ENCODE results near the gene MED26. TPM values are rescaled to one million over a fixed set of nuclear protein-coding genes. Genes with fewer than 3 reads are reported as not detected.
A peak's percentile ranks its signal among the peaks of the same experiment; 100 is the strongest.

The MED26 gene
- total and polyA plus RNA-seq, 10 of the 15 experiments (the other 5 are each of a cell fraction or from before 2014, with no cell fraction given): 1.1 to 21.4 (median 9.7) TPM

- TF ChIP-seq MYC (IDR thresholded peaks at IDR 0.05; ENCODE audit: insufficient read depth, insufficient read length, insufficient replicate concordance, low read length, severe bottlenecking) (peak; percentile 16), TCF12 (IDR thresholded peaks at IDR 0.05; ENCODE audit: low read depth, low read length) (0 out of 2 replicates have a peak, but pooled peaks have one; percentile 34), SMARCA5 (IDR thresholded peaks at IDR 0.05) (no peak; the same call in 1 of the 2 replicates), SIN3A (IDR thresholded peaks at IDR 0.05; ENCODE audit: low read depth, low read length) (no peak)
Measured at GRCh38 chr19:16588824-16589577, 39.0 kb downstream of the MED26 start (continued).

- ChIA-PET POLR2A (interaction anchor here (0.5 to 13.1 kb wide), 17 partner anchors 8 to 372 kb away, joined by 3 to 220 read pairs (median 4); partner anchors contain the start of genes CHERP, MED26, NWD1 and SLC35E1), CTCF (interaction anchor here (0.6 to 9.8 kb wide), 13 partner anchors 12 to 444 kb away, joined by 3 to 83 read pairs (median 4); partner anchors contain the start of gene MED26), SMC1A (ENCODE audit: uncharacterized antibody, unreplicated experiment) (interaction anchor here (0.7 to 10.9 kb wide), 20 partner anchors 8 to 146 kb away, joined by 3 to 164 read pairs (median 4); partner anchors contain the start of genes MED26, SLC35E1, SMIM7 and TMEM38A), RAD21 (ENCODE audit: unreplicated experiment) (interaction anchor here (0.6 to 11.3 kb wide), 25 partner anchors 11 to 537 kb away, joined by 3 to 169 read pairs (median 6); partner anchors contain the start of genes C19orf44, CALR3, CHERP and MED26)
- Histone ChIP-seq H3K9me3 (replicated peaks; ENCODE audit: control insufficient read depth, insufficient read depth, low read length) (no peaks in the 10 kb centered on the region), H3K27me3 (replicated peaks in 1 of 2; ENCODE audit: control insufficient read depth in 2 of 2, insufficient read depth in 2 of 2, low read length in 1 of 2) (no peaks in the 10 kb centered on the region), H4K20me1 (ENCODE audit: control insufficient read depth, insufficient read depth) (no peaks in the 10 kb centered on the region; the same call in 1 of the 2 replicates), H2AFZ (ENCODE audit: control insufficient read depth, low read depth, low read length) (no peak overlapping the region), H3K4me3 (peak overlapping the region; percentile 72), H3K9ac (ENCODE audit: control insufficient read depth, insufficient read depth, low read length) (peak overlapping the region; percentile 99), H3K4me2 (ENCODE audit: control insufficient read depth, insufficient read depth) (peak overlapping the region; percentile 100), H3K27ac (ENCODE audit: control insufficient read depth, insufficient read depth) (peak overlapping the region; percentile 99), H3K79me2 (ENCODE audit: control insufficient read depth, insufficient read depth, low read length) (peaks cover 96% of the 10 kb centered on the region), H3K4me1 (ENCODE audit: control insufficient read depth, insufficient read depth, low read length) (peaks cover 69% of the 10 kb centered on the region), H3K36me3 (ENCODE audit: control insufficient read depth in 2 of 2, insufficient read depth in 2 of 2, low read length in 1 of 2) (peaks cover 3 to 4% of the 10 kb centered on the region in 2 experiments; a peak in 2 of 4 replicates)
- ATAC-seq (peak; percentile 63), FAIRE-seq (peak; percentile 91), DNase-seq (ENCODE audit: low read depth, low spot score) (peak; percentile 90)
- intact Hi-C loops (cut with micrococcal nuclease; ENCODE audit: unreplicated experiment): loop anchor here (1.0 to 5.0 kb wide), 5 partner anchors 41 to 511 kb away; partner anchors contain the start of genes CHERP, HSH2D, MED26 and SMIM7
- BruUV-seq (replicated peaks): TSS peak; percentile 60
- in situ Hi-C loops (cut with MboI): loop anchor here (5.0 to 25.0 kb wide), 2 partner anchors 39 to 2001 kb away; partner anchors contain the start of genes CLEC17A and MED26
- 2% methylated on average over 26 of the region's 26 CpGs for WGBS (ENCODE audit: insufficient coverage, insufficient replicate concordance, low lambda C conversion rate, missing lambda C conversion rate)
- no peak for TF ChIP-seq RELA (IDR thresholded peaks at IDR 0.05; ENCODE audit: borderline replicate concordance, partially characterized antibody)
- TF ChIP-seq SREBF2 (IDR thresholded peaks at IDR 0.05; ENCODE audit: low read length): no peak
- no peak for TF ChIP-seq SKIL (IDR thresholded peaks at IDR 0.05; ENCODE audit: low read depth, poor library complexity, severe bottlenecking)
- TF ChIP-seq NRF1 (conservative IDR thresholded peaks at IDR 0.05; ENCODE audit: low read depth, low read length): no peak; the same call in 1 of the 2 replicates
- peak; percentile 67; the same call in 1 of the 2 replicates for TF ChIP-seq ATF7 (IDR thresholded peaks at IDR 0.05; ENCODE audit: low read depth)
- TF ChIP-seq MXI1 (IDR thresholded peaks at IDR 0.05; ENCODE audit: low read depth, low read length): peak; percentile 98
- TF ChIP-seq, protein P1, sequence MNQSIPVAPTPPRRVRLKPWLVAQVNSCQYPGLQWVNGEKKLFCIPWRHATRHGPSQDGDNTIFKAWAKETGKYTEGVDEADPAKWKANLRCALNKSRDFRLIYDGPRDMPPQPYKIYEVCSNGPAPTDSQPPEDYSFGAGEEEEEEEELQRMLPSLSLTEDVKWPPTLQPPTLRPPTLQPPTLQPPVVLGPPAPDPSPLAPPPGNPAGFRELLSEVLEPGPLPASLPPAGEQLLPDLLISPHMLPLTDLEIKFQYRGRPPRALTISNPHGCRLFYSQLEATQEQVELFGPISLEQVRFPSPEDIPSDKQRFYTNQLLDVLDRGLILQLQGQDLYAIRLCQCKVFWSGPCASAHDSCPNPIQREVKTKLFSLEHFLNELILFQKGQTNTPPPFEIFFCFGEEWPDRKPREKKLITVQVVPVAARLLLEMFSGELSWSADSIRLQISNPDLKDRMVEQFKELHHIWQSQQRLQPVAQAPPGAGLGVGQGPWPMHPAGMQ (IDR thresholded peaks at IDR 0.05; ENCODE audit: borderline replicate concordance): no peak; the same call in 1 of the 2 replicates
- no peak for TF ChIP-seq CREB1 (IDR thresholded peaks at IDR 0.05; ENCODE audit: low read depth)
- TF ChIP-seq ZNF207 (IDR thresholded peaks at IDR 0.05; ENCODE audit: borderline replicate concordance): no peak
- TF ChIP-seq SMARCA5 (IDR thresholded peaks at IDR 0.05): peak; percentile 39; the same call in 1 of the 2 replicates
- no peak for TF ChIP-seq ETV6 (conservative IDR thresholded peaks at IDR 0.05 in 1 of 2, IDR thresholded peaks at IDR 0.05 in 1 of 2; ENCODE audit: borderline replicate concordance in 1 of 2, low read depth in 1 of 2)
Measured at GRCh38 chr19:16587833-16588823, 39.9 kb downstream of the MED26 start.

Measured in GM12878 (cell line).